GM23248 (cell line): ENCODE results near the gene PLEKHG3.

Source experiments
- EZH2 ChIP-seq: fragments of 200-600 bp; sonication (generic); IDR thresholded peaks from 2 replicates; pipeline ENCODE4 v1.6.1; 2018; ENCODE audit warnings: antibody characterized with exemption, mild to moderate bottlenecking; ENCODE audit not compliant: insufficient read depth, poor library complexity, severe bottlenecking
- EZH2phosphoT487 ChIP-seq: fragments of 200-600 bp; sonication (generic); IDR thresholded peaks from 2 replicates; pipeline ENCODE4 v1.6.1; 2018; ENCODE audit warnings: antibody characterized with exemption, moderate library complexity, mild to moderate bottlenecking, low read depth; ENCODE audit not compliant: insufficient read depth

DNA sequence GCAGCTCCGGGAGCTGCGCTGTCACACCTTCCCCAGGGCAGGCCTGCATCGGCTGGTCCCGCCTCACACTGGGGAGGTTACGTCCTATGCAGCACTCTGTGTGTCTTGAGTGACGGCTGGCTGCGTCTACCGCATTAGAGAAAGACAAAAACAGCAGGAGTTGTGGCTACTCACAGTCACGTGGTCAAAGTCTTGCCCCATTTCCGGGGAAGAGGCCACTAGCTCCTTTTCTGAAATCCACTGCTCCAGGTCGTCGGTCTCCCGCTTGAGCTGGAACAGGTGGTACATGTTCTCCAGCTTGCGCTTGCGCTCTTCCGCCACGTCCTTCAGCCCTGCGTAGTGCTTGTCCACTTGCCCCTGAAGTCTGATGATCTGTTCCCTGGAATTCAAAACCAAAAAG is 68.8 kb downstream of the PLEKHG3 start:
- no peak for TF ChIP-seq EZH2
- no peak for TF ChIP-seq EZH2phosphoT487
